K562 (cell line): ENCODE measurements around the gene NOSTRIN. TPM values are rescaled to one million over a fixed set of nuclear protein-coding genes. Genes with fewer than 3 reads are reported as not detected.

Source experiments
- ATAC-seq: fragments of 200-7000 bp; cut with Tn5 transposase; 3 replicates; pipeline ENCODE4 v1.9.1; 2020; ENCODE audit warnings: moderate library complexity
- BruUV-seq: library from RNA; stranded (reverse); fragments of 400-500 nt; replicated peaks from 2 replicates; lab custom pipeline; 2021; lab: Mats Ljungman, UMichigan
- CTCF ChIA-PET: fragments of 300-600 bp; formaldehyde crosslinking; extraction: SDS; loops from one replicate; lab custom pipeline; 2021; ENCODE audit warnings: low intra/inter-chr PET ratio; lab: Yijun Ruan, JAX
- POLR2A ChIA-PET: fragments of 300-600, 350-650 bp; sonication (Branson Sonifier 250); formaldehyde crosslinking; extraction: SDS; loops from one replicate; lab custom pipeline; 2021; ENCODE audit warnings: antibody characterized with exemption, inconsistent platforms; lab: Yijun Ruan, JAX
- DNase-seq, 4 experiments: peaks; one replicate each; pipeline versions ENCODE4 v3.0.0 to v3.0.0-alpha.2; 2011 to 2018; ENCODE audit warnings: low spot score in 3 of 4, mixed read lengths in 3 of 4; ENCODE audit errors: extremely low read depth in 1 of 4
- FAIRE-seq: peaks from 2 replicates; lab custom pipeline; 2011; peaks lifted over from hg19 to GRCh38; lab: Jason Lieb, UNC
- H2AFZ ChIP-seq: 2 replicates; pipeline ENCODE4 v1.6.0; 2011; ENCODE audit warnings: low read depth, low read length, control low read depth, inconsistent platforms
- H3K27ac ChIP-seq: fragments of 200-600 bp; 3 replicates; pipeline ENCODE4 v1.8.0; 2011; ENCODE audit warnings: low read depth, mild to moderate bottlenecking, control low read depth, inconsistent platforms, low read length, moderate library complexity, mixed read lengths; ENCODE audit errors: extremely low read depth
- H3K27me3 ChIP-seq, 2 experiments: fragments of 300-600 bp in 1 of 2; 2 replicates in 1 of 2; 3 replicates in 1 of 2; pipeline versions ENCODE4 v1.6.0 to v1.8.0; 2011; ENCODE audit warnings: inconsistent platforms in 2 of 2, low read length in 2 of 2, mild to moderate bottlenecking in 1 of 2, mixed read lengths in 1 of 2, moderate library complexity in 1 of 2; ENCODE audit not compliant: control insufficient read depth in 2 of 2, insufficient read depth in 2 of 2
- H3K36me3 ChIP-seq: fragments of 300-600 bp; 3 replicates; pipeline ENCODE4 v1.8.0; 2011; ENCODE audit warnings: mild to moderate bottlenecking, low read length, inconsistent platforms; ENCODE audit not compliant: control insufficient read depth, insufficient read depth
- H3K4me1 ChIP-seq, 2 experiments: fragments of 200-600 bp in 1 of 2; replicated peaks in 1 of 2; 2 replicates in 1 of 2; 3 replicates in 1 of 2; pipeline versions ENCODE4 v1.5.1 to v1.8.0; 2011; ENCODE audit warnings: inconsistent platforms in 2 of 2, low read length in 2 of 2, mild to moderate bottlenecking in 1 of 2, mixed read lengths in 1 of 2, moderate library complexity in 1 of 2; ENCODE audit not compliant: control insufficient read depth in 2 of 2, insufficient read depth in 2 of 2
- H3K4me2 ChIP-seq: 2 replicates; pipeline ENCODE4 v1.6.1; 2011; ENCODE audit warnings: low read length, control low read depth, inconsistent platforms, mixed read lengths; ENCODE audit not compliant: insufficient read depth
- H3K4me3 ChIP-seq: fragments of 200-600 bp; sonication (generic), shearing (Covaris generic); 2 replicates; pipeline ENCODE4 v1.5.1; 2016; ENCODE audit warnings: control low read depth, inconsistent platforms
- H3K79me2 ChIP-seq: fragments of 200-600 bp; 3 replicates; pipeline ENCODE4 v1.8.0; 2011; ENCODE audit warnings: low read length, inconsistent platforms; ENCODE audit not compliant: control insufficient read depth, insufficient read depth
- H3K9ac ChIP-seq, 2 experiments: 2 replicates each; pipeline versions ENCODE4 v1.6.0 to v1.6.1; 2011; ENCODE audit warnings: low read depth in 2 of 2, low read length in 2 of 2, control low read depth in 1 of 2, inconsistent platforms in 1 of 2, mild to moderate bottlenecking in 1 of 2, mixed read lengths in 1 of 2; ENCODE audit not compliant: insufficient read depth in 1 of 2
- H3K9me1 ChIP-seq: one replicate; pipeline ENCODE4 v1.6.0; 2011; ENCODE audit warnings: inconsistent platforms, mild to moderate bottlenecking, low read length, moderate library complexity; ENCODE audit not compliant: control insufficient read depth, insufficient read depth
- H3K9me3 ChIP-seq: replicated peaks from 2 replicates; pipeline ENCODE4 v1.5.1; 2011; ENCODE audit warnings: low read depth, low read length, inconsistent platforms; ENCODE audit not compliant: control insufficient read depth, insufficient read depth
- H4K20me1 ChIP-seq: replicated peaks from 2 replicates; pipeline ENCODE4 v1.6.1; 2011; ENCODE audit warnings: low read length, inconsistent platforms, mixed read lengths; ENCODE audit not compliant: control insufficient read depth, insufficient read depth
- CBX3 ChIP-seq, 2 experiments: IDR thresholded peaks; 1 replicate in 1 of 2; 2 replicates in 1 of 2; pipeline ENCODE4 v1.6.1; 2012; ENCODE audit warnings: inconsistent platforms in 2 of 2, low read length in 2 of 2, borderline replicate concordance in 1 of 2, control low read depth in 1 of 2
- CREB1 ChIP-seq, 2 experiments: sonication (generic) in 1 of 2; formaldehyde crosslinking in 1 of 2; IDR thresholded peaks; 2 replicates each; pipeline versions ENCODE4 v1.6.1 to v1.8.0; 2012 to 2022; ENCODE audit warnings: inconsistent platforms in 1 of 2, mild to moderate bottlenecking in 1 of 2, missing genetic modification reagents in 1 of 2, moderate library complexity in 1 of 2
- EP300 ChIP-seq: IDR thresholded peaks from 2 replicates; pipeline ENCODE4 v1.6.1; 2012; ENCODE audit warnings: low read length, improper control_type of control experiment
- GABPB1 ChIP-seq: sonication (generic); formaldehyde crosslinking; IDR thresholded peaks from 2 replicates; pipeline ENCODE4 v1.8.0; 2022; ENCODE audit warnings: mild to moderate bottlenecking, missing genetic modification reagents
- ZFP1 ChIP-seq: fragments of 450-650 bp; formaldehyde crosslinking; IDR thresholded peaks from 2 replicates; pipeline ENCODE4 v1.4.0; 2020; ENCODE audit warnings: mild to moderate bottlenecking, mixed read lengths
- WGBS: fragments of 100-300 bp; shearing (Covaris generic); methylation state at CpG from one replicate; pipeline ENCODE4 v1.1.6; 2016; ENCODE audit warnings: low coverage, mixed read lengths; ENCODE audit not compliant: insufficient coverage; ENCODE audit errors: missing lambda C conversion rate; 5-methylcytosine and 5-hydroxymethylcytosine counted together
- in situ Hi-C: fragments of 300-500 bp; cut with MboI; formaldehyde crosslinking; loops from 4 replicates; pipeline ENCODE4 v1.15.0; 2018; ENCODE audit warnings: inconsistent platforms, mixed read lengths
- intact Hi-C: fragments of 100-400 bp; cut with micrococcal nuclease; formaldehyde crosslinking; loops from 2 replicates; pipeline ENCODE4 v1.14.2; 2022
- polyA plus RNA-seq, 8 experiments: library from polyadenylated mRNA; depleted of rRNA in 4 of 8; stranded (reverse) in 5 of 8; unstranded in 3 of 8; fragments of >200 nt; fragmentation: Nextera tagmentation in 2 of 8; fragmentation: Illumina TruSeq in 1 of 8; extraction: Ambion mirVana in 2 of 8; extraction: Trizol in 1 of 8; gene quantifications; 2 replicates each; pipeline versions ENCODE4 v1.2.1 to v1.2.3, GENCODE V29; 2011 to 2014; ENCODE audit warnings: inconsistent platforms in 1 of 8, missing spikeins in 1 of 8
- total RNA-seq, 7 experiments: library from RNA; depleted of rRNA in 6 of 7; stranded (reverse); fragments of >200 nt in 6 of 7; fragmentation: Illumina TruSeq in 2 of 7; extraction: Trizol in 2 of 7; gene quantifications; 2 replicates each; pipeline versions ENCODE4 v1.2.1 to v1.2.3, GENCODE V29; 2011 to 2021; ENCODE audit warnings: low replicate concordance in 1 of 7
- TF ChIP-seq, protein P1 (sequence below): fragments of 150-350 bp; conservative IDR thresholded peaks from 2 replicates; pipeline ENCODE4 v1.6.1; 2014; ENCODE audit warnings: low read length
- TF ChIP-seq, protein P2 (sequence below), 2 experiments: fragments of 450-650 bp; IDR thresholded peaks; 2 replicates each; pipeline ENCODE4 v1.6.1; 2016
- TF ChIP-seq, protein P3 (sequence below), 2 experiments: fragments of 450-650 bp; conservative IDR thresholded peaks; 2 replicates each; pipeline ENCODE4 v1.6.1; 2017; ENCODE audit warnings: mild to moderate bottlenecking in 2 of 2, moderate library complexity in 2 of 2

NOSTRIN gene
- total and polyA plus RNA-seq, 9 of the 15 experiments (the other 6 are each of a cell fraction or from before 2014, with no cell fraction given), result 26.7 to 82.9 (median 56.3) TPM

DNA sequence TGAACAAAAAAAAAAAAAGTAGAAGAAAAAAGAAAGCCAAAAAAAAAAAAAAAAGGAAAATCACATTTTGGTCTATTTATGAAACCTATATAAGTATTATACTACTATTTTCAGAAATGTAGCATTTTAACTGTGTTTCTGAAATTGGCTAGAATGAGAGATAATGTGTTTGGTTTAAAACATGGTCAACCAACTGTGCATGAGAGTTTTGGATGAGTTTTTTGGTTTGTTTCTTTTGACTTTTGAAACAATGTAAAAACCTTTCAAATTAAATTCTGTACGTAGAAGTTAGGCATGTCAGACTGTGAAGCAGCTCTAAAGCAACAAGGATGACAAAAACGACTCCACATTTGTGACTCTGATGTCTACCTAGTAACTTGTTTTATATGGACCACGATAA is 53.2 kb downstream of the NOSTRIN start:
- Histone ChIP-seq H3K27me3 (no peaks in the 10 kb centered on the region), H3K9ac (no peak overlapping the region), H3K27ac (no peak overlapping the region), H3K9me3 (no peaks in the 10 kb centered on the region; the same call in 1 of the 2 replicates), H3K4me3 (no peak overlapping the region), H3K4me1 (peaks cover 6 to 30% of the 10 kb centered on the region in 2 experiments), H3K4me2 (no peak overlapping the region), H3K79me2 (no peaks in the 10 kb centered on the region), H3K9me1 (no peaks in the 10 kb centered on the region), H3K36me3 (peaks cover 82% of the 10 kb centered on the region), H2AFZ (no peak overlapping the region), H4K20me1 (no peaks in the 10 kb centered on the region; the same call in 1 of the 2 replicates)
- FAIRE-seq (no peak), DNase-seq (no peak), ATAC-seq (no peak)
- in situ Hi-C loops, result no loop called here
- ChIA-PET POLR2A (no interaction called here), CTCF (no interaction called here)
- no TSS peak for BruUV-seq
- 83% methylated on average over 3 of the region's 3 CpGs for WGBS
- TF ChIP-seq CBX3 (IDR thresholded peaks at IDR 0.05; ENCODE audit: borderline replicate concordance in 1 of 2, low read length in 2 of 2), result no peak
- no peak for TF ChIP-seq EP300
- TF ChIP-seq, protein P1, sequence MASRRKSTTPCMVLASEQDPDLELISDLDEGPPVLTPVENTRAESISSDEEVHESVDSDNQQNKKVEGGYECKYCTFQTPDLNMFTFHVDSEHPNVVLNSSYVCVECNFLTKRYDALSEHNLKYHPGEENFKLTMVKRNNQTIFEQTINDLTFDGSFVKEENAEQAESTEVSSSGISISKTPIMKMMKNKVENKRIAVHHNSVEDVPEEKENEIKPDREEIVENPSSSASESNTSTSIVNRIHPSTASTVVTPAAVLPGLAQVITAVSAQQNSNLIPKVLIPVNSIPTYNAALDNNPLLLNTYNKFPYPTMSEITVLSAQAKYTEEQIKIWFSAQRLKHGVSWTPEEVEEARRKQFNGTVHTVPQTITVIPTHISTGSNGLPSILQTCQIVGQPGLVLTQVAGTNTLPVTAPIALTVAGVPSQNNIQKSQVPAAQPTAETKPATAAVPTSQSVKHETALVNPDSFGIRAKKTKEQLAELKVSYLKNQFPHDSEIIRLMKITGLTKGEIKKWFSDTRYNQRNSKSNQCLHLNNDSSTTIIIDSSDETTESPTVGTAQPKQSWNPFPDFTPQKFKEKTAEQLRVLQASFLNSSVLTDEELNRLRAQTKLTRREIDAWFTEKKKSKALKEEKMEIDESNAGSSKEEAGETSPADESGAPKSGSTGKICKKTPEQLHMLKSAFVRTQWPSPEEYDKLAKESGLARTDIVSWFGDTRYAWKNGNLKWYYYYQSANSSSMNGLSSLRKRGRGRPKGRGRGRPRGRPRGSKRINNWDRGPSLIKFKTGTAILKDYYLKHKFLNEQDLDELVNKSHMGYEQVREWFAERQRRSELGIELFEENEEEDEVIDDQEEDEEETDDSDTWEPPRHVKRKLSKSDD, result no peak
- TF ChIP-seq GABPB1 (CRISPR knock-in tag), result no peak
- TF ChIP-seq ZFP1 (CRISPR knock-in tag), result no peak
- TF ChIP-seq, protein P2, sequence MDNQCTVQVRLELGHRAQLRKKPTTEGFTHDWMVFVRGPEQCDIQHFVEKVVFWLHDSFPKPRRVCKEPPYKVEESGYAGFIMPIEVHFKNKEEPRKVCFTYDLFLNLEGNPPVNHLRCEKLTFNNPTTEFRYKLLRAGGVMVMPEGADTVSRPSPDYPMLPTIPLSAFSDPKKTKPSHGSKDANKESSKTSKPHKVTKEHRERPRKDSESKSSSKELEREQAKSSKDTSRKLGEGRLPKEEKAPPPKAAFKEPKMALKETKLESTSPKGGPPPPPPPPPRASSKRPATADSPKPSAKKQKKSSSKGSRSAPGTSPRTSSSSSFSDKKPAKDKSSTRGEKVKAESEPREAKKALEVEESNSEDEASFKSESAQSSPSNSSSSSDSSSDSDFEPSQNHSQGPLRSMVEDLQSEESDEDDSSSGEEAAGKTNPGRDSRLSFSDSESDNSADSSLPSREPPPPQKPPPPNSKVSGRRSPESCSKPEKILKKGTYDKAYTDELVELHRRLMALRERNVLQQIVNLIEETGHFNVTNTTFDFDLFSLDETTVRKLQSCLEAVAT (IDR thresholded peaks at IDR 0.05), result no peak
- TF ChIP-seq, protein P3, sequence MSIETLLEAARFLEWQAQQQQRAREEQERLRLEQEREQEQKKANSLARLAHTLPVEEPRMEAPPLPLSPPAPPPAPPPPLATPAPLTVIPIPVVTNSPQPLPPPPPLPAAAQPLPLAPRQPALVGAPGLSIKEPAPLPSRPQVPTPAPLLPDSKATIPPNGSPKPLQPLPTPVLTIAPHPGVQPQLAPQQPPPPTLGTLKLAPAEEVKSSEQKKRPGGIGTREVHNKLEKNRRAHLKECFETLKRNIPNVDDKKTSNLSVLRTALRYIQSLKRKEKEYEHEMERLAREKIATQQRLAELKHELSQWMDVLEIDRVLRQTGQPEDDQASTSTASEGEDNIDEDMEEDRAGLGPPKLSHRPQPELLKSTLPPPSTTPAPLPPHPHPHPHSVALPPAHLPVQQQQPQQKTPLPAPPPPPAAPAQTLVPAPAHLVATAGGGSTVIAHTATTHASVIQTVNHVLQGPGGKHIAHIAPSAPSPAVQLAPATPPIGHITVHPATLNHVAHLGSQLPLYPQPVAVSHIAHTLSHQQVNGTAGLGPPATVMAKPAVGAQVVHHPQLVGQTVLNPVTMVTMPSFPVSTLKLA (conservative IDR thresholded peaks at IDR 0.05), result no peak
- TF ChIP-seq CREB1 (IDR thresholded peaks at IDR 0.05), result no peak
- TF ChIP-seq CREB1 (CRISPR knock-in tag; IDR thresholded peaks at IDR 0.05), result no peak
- intact Hi-C loops, result no loop called here
